SK-N-MC (cell line): ENCODE data around the gene DLG5.

Experiments
- EZH2 ChIP-seq: fragments of 200-600 bp; sonication (generic); IDR thresholded peaks from one replicate; pipeline ENCODE4 v1.6.1; 2017; ENCODE audit warnings: antibody characterized with exemption
- POLR2AphosphoS5 ChIP-seq: IDR thresholded peaks from 2 replicates; pipeline ENCODE4 v1.6.1; 2012; ENCODE audit warnings: mild to moderate bottlenecking, low read depth, low read length, borderline replicate concordance

GRCh38 chr10:77905781-77906180 is 20.8 kb downstream of the DLG5 start:
- TF ChIP-seq EZH2 (no peak), POLR2AphosphoS5 (no peak)
